Lower leg skin (tissue), 3 donors: Measurements from ENCODE around the gene ABHD17B.

Source experiments
- CTCF ChIP-seq, 3 donors: fragments of 450-650 bp; IDR thresholded peaks; one replicate each; pipeline ENCODE4 v1.5.1; 2016; ENCODE audit warnings: antibody characterized with exemption in 3 of 3, mild to moderate bottlenecking in 3 of 3, moderate library complexity in 2 of 3
- POLR2A ChIP-seq, 2 donors: fragments of 450-650 bp; IDR thresholded peaks; one replicate each; pipeline ENCODE4 v1.6.1; 2016 to 2017; ENCODE audit warnings: antibody characterized with exemption in 2 of 2, mild to moderate bottlenecking in 1 of 2, moderate library complexity in 1 of 2

GRCh38 chr9:71911061-71911907, at the start of gene ABHD17B, which contains the start of gene C9orf85:
- TF ChIP-seq CTCF (IDR thresholded peaks at IDR 0.05) (no peak), POLR2A (IDR thresholded peaks at IDR 0.05) (peak in 1 of 2 donors; percentile 79)
